Epithelial cell of prostate (primary cell): ENCODE measurements around the gene ZMAT1.
"Not testable (repeated sequence)": the region's sequence is repeated elsewhere in the genome, so short reads cannot be mapped to it uniquely, and the experiment has no call there.

Source experiments
- DNase-seq: peaks from one replicate; pipeline ENCODE4 v3.0.0-alpha.2; 2011; ENCODE audit warnings: low read depth, low spot score
- H3K27ac ChIP-seq: fragments of 450-650 bp; 2 replicates; pipeline ENCODE4 v1.5.1; 2017; ENCODE audit warnings: mild to moderate bottlenecking

The ZMAT1 gene

DNA sequence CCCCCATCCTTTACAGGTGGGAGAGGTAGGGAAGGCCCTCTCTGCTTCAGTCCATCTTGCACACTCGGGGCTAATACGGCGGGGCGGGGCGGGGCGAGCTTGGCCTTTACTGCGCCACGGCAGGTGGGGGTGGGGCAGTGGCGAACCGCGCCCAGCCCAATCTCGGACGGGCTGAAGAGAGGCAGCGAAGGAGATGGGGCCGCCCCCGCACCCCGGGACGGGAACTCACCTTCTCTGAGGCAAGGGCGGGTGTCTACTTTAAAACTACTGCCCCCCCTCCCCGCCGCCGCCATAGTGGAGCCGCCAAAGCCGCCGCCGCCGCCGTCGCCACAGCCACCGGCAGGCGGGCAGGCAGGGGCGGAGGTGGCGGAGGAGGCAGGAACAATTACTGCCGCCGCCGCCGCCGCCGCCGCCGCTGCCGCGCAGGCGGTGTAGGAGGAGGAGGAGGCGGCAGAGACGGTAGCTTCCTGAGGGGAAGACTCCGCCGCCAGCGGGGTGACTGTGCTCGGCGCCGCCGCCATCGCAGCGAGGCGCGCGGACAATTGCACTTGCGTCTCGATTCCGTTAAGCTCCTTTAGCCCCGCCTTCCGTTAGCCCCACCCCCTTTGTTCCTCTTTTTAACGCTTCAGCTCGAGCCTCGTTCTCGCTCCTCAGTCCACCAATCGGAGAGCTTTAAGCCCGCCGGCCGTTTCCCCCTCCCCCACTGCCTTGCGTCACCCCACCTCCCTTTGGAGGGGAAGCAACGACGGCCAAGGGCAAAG is at the start of gene ZMAT1:
Gene ZMAT1, minus strand, starts transcription at position 540 of the 761 bp plus-strand sequence. Its CDS starts 19 bp downstream, at position 521.
- H3K27ac ChIP-seq: no peak within 1 kb of the TSS
- peak; percentile 10 for DNase-seq

DNA sequence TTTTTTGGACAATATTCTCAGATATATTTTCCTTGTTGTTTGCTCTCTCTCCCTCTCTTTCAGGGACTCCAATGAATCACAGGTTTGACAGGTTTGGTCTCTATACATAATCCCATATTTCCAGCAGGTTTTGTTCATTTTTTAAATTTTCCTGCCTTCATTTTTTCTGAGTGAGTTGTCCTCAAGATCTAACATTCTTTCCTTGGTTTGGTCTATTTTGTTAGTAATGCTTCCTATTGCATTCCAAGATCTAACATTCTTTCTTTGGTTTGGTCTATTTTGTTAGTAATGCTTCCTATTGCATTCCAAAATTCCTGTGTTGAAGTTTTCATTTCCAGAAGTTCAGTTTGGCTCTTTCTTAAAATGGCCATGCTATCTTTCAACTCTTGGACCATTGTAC is 45.3 kb upstream of the ZMAT1 start:
- DNase-seq: no peak
- H3K27ac ChIP-seq: no peak overlapping the region

DNA sequence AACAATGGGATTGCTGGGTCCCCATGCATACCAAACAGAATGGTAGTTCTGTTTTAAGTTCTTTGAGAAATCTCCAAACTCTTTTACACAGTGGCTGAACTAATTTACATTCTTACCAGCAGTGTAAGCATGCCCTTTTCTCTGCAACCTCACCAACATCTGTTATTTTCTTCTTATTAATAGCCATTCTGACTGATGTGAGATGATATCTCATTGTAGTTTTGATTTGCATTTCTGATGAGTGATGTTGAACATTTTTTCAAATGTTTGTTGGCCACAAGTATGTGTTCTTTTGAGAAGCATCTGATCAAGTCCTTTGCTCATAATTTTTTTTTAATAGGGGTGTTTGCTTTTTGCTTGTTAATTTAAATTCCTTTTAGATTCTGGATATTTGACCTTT is 41.2 kb upstream of the ZMAT1 start:
- DNase-seq: no peak
- H3K27ac ChIP-seq: no peak overlapping the region

DNA sequence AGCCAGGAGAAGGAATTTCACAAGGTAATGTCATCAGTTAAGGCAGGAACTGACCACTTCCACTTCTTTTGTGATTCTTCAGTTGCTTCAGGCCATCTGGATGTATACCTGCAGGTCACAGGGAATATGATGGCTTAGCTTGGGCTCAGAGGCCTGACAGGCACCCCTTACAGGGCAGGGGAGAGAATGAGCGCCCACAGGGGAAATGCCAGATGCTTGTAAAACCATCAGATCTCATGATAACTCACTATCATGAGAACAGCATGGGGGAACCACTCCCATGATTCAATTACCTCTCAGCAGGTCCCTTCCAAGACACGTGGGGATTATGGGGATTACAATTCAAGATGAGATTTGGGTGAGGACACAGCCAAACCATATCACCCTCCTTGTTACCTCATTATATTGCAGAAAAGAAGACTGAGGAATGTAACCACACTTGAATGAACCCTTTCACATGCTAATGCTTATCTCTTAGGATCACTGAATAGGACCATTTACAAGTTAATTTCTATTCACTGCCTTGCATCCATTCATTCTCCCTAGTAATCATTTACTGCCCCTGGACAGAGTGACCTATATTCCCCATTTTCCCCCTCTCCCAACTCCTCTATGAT is 33.2 kb upstream of the ZMAT1 start:
- not testable (repeated sequence) for DNase-seq, H3K27ac ChIP-seq

DNA sequence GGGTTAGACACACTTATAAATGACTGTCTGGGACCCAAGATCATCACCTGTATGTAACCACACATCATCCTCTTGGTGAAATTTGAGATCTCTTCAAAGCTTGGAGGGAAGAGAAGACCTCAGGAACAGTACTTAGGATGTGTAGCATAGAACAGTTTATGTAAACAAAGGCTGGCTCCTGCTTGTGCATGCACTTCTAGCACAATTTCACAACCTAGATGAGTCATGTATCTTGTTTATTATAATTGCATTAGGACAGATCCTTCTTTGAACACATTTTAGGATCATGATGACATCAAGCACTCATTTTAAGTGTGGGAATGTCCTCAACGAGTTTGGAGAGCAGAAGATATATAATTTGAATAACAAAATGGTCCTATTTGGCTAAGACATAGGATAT is 26.3 kb upstream of the ZMAT1 start:
- peak; percentile 0 for DNase-seq

DNA sequence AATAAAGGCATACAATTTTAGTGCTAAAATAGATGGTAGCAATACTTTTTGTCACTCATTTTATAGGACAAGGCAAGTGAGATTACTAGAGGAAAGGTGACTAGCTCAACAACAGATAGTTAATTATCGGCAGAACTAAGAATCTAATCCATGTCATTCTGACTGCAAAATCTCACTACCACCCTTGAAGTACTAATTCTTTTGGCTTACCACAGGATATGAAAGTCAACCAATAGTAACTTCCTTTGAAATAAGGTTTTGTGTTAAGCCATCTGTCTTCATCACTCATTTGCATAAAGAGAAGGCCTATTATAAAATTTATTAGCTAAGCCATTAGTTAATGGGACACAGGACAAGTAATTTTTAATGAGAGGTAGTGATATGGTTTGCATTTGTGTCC is 25.3 kb upstream of the ZMAT1 start:
- no peak overlapping the region for H3K27ac ChIP-seq
- DNase-seq: no peak

More for the DNA sequence above, 26.3 kb upstream of the ZMAT1 start:
- H3K27ac ChIP-seq: no peak overlapping the region

DNA sequence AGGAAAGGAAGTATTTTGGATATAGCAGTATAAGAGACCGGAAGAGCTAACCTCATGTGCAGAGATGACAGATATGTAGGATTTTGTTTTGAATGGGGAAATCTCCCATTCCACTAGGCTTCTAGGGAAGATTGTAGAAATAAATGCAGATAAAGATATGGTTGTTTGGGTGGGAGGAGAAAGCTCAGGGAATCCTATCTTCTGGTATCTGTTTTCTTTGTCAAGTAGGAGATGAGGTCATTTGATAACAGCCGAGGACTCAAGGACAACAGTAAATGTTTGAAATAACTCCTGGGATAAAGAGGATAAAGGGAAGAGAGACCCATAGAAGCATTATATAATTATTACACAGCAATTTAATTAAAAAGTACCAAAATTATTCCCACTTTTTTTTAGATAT is 24.7 kb upstream of the ZMAT1 start:
- H3K27ac ChIP-seq: no peak overlapping the region
- no peak for DNase-seq

DNA sequence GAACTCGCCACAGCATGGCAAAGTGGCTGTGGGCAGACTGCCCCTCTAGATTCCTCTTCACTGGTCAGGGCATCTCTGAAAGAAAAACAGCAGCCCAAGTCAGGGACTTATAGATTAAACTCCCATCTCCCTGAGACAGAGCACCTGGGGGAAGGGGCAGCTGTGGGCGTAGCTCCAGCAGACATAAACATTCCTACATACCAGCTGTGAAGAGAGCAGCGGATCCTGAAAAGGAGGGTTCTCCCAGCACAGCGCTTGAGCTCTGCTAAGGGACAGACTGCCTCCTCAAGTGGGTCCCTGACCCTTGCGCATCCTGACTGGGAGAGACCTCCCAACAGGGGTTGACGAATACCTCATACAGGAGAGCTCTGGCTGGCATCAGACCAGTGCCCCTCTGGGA is 18.8 kb upstream of the ZMAT1 start:
- no peak for DNase-seq
- no peak overlapping the region for H3K27ac ChIP-seq

DNA sequence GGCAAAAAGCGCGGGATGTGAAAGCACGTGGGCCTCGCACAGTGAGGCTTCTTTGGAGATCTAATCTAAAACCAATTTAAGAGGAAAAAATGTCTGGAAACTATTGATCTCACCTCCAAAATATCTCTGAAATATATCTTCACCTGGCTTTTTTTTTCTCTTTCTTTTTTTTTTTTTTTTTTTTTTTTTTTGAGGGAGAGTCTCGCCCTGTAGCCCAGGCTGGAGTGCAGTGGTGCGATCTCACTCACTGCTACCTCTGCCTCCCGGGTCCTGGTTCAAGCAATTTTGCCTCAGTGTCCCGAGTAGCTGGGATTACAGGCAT is 383 bp upstream of the ZMAT1 start:
- H3K27ac ChIP-seq: no peak overlapping the region
- no peak for DNase-seq

DNA sequence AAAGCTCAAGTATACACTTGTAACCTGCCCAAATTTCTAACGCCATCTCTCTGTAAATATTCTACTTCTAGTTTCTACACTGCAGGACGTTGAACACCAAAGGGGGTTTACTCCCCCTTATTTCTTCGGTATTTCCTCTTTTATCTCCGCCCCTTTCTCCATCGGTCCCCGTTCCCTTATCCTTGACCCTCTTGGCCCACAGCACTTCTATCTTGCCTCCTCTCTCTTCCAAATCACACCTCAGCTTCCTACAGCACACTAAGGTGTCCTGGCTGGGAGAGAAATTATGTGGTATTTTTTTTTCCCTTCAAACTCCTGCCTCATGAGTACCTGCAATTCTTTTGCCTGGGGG is 715 bp downstream of the ZMAT1 start:
- DNase-seq: no peak
- no peak overlapping the region for H3K27ac ChIP-seq

DNA sequence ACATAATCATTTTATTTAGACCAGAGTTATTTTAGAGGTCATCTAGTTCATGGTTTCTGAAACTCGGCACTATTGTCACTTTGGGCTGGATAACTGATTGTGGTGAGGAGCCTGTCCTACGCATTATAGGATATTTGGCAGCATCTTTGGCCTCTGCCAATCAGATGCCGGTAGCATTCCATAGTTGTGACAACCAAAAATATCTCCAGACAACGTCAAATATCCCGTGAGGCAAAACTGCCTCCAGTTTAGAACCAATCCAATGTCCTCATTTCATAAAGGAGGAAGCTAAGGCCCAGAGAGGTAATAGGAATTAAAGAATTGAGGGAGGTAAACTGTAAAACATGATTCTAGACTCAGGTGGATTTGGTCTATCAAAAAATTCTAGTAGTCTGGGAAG is 6.1 kb downstream of the ZMAT1 start:
- no peak overlapping the region for H3K27ac ChIP-seq
- DNase-seq: no peak

DNA sequence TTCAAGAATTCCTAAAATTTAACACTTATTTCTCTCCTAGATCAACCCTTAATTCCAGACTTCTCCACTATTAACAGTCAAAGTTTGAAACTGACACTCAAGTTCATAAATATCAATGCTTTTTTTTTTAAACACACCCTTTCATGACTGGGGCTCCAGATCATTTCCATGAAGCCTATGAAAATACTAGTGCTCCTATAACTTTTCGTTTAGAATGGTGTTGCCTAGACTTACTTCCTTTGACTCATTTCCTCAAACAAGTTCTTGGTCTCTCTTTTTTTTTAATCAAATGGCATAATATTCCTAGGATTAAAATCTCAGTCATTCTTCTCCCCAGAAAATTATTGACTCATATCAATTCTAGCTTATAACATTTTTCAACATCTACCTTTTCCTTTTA is 13.1 kb downstream of the ZMAT1 start:
- DNase-seq: no peak
- H3K27ac ChIP-seq: no peak overlapping the region

DNA sequence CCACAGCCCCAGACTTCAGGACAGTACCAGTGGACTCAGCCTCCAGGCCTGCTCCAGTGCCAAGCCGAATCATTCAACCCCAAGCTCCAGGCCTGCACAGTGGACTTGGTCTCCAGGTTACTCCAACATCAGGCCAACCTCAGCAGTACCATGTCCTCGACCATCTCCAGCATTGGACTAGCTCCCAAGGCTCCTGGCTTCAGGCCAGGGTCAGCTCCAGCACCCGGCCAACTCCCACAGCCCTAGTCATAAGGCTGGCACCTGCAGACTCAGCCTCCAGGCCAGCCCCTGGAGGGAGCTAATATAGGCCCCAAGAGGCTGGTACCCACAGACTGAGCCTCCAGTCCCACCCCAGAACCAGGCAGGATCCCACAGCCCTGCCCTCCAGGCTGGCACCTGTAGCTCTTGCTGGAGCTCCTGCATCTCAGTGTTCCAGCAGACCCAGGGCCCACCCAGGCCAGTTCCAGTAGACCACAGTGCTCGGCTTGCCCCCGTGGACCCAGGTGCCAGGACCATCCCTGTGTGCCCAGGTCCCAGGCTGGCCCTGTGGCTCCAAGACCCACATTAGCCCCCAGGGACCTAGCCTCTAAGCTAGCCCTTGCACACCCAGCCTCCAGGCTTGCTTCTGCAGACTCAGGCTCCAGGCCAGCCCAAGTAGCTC is 25.6 kb downstream of the ZMAT1 start:
- H3K27ac ChIP-seq: no peak overlapping the region
- no peak for DNase-seq

DNA sequence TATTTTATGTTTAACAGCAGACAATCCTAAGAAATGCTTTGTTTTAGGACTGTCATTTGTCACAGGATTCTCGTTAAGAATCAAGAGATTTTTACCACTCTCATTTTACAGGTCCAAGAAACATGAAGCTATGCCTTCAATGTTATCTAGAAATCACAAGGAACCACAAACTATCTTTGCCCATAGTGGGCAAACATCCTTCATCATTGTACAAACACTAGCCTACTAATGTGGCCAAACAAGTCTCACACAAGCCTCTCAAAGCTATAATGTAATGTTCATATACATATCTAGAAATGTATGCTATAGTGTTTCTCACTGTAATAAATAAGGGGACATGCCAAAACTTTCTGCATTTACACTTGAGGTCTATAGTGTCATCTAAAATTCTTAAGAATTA is 26.8 kb downstream of the ZMAT1 start:
- H3K27ac ChIP-seq: no peak overlapping the region
- DNase-seq: no peak
